Fibroblast of lung (primary cell): ENCODE data around the gene GRK5.

ENCODE experiments used
- CTCF ChIP-seq, 2 donors: IDR thresholded peaks in 1 of 2; conservative IDR thresholded peaks in 1 of 2; 1 replicate in 1 of 2; 2 replicates in 1 of 2; pipeline ENCODE4 v1.5.1; 2011 to 2012; ENCODE audit warnings: low read length in 2 of 2, control low read depth in 1 of 2, inconsistent platforms in 1 of 2, low read depth in 1 of 2, mild to moderate bottlenecking in 1 of 2
- EZH2 ChIP-seq: IDR thresholded peaks from 2 replicates; pipeline ENCODE4 v1.5.1; 2012; ENCODE audit warnings: low read length, control low read depth, mild to moderate bottlenecking; ENCODE audit errors: missing control alignments

GRCh38 chr10:119438717-119439116 is 231.3 kb downstream of the GRK5 start:
- TF ChIP-seq CTCF (conservative IDR thresholded peaks at IDR 0.05 in 1 of 2, IDR thresholded peaks at IDR 0.05 in 1 of 2; ENCODE audit: low read depth in 1 of 2, low read length in 2 of 2): no peak
- no peak for TF ChIP-seq EZH2
